Right lobe of liver (tissue), 6 donors: ENCODE results near the gene COX6B1. TPM values are rescaled to one million over a fixed set of nuclear protein-coding genes. Genes with fewer than 3 reads are reported as not detected.

Source experiments
- ATAC-seq, 4 donors: fragments of 200-7000 bp; cut with Tn5 transposase; one replicate each; pipeline ENCODE4 v1.9.1; 2020; ENCODE audit warnings: mild to moderate bottlenecking in 4 of 4, moderate library complexity in 4 of 4
- DNase-seq, 3 donors: peaks; one replicate each; pipeline ENCODE4 v3.0.0-alpha.2; 2020
- H3K27ac ChIP-seq, 3 donors: fragments of 200-600 bp; one replicate each; pipeline ENCODE4 v1.8.0; 2022
- H3K27me3 ChIP-seq, 2 donors: fragments of 200-600 bp; one replicate each; pipeline ENCODE4 v1.8.0; 2022
- H3K36me3 ChIP-seq, 4 donors: fragments of 200-600 bp; sonication (generic) in 1 of 4; one replicate each; pipeline versions ENCODE4 v1.5.1 to v1.8.0; 2017 to 2022; ENCODE audit warnings: control low read depth in 1 of 4
- H3K4me1 ChIP-seq, 4 donors: fragments of 200-600 bp; sonication (generic) in 1 of 4; one replicate each; pipeline versions ENCODE4 v1.5.1 to v1.8.0; 2017 to 2022; ENCODE audit warnings: control low read depth in 1 of 4
- H3K4me3 ChIP-seq, 3 donors: fragments of 200-600 bp; one replicate each; pipeline ENCODE4 v1.8.0; 2022
- H3K9me3 ChIP-seq, 4 donors: fragments of 200-600 bp; sonication (generic) in 1 of 4; one replicate each; pipeline versions ENCODE4 v1.5.1 to v1.8.0; 2017 to 2022; ENCODE audit warnings: control low read depth in 1 of 4
- POLR2A ChIP-seq: fragments of 450-650 bp; IDR thresholded peaks from one replicate; pipeline ENCODE4 v1.6.1; 2017; ENCODE audit warnings: antibody characterized with exemption, mild to moderate bottlenecking
- WGBS: methylation state at CpG from one replicate; pipeline ENCODE4 v1.1.6; 2018; ENCODE audit warnings: low coverage, low lambda C conversion rate; ENCODE audit not compliant: insufficient coverage; ENCODE audit errors: missing lambda C conversion rate; 5-methylcytosine and 5-hydroxymethylcytosine counted together
- intact Hi-C, 2 donors: fragments of 100-400 bp; cut with DNase I; formaldehyde crosslinking; loops; one replicate each; pipeline versions ENCODE4 v1.11.2 to v1.14.1; 2022
- total RNA-seq, 6 experiments: library from RNA; depleted of rRNA in 2 of 6; stranded (reverse); fragments of >200 nt in 2 of 6; fragmentation: NEBNext Ultra II Directional in 3 of 6; extraction: Animal tissue kit (Norgen Biotek cat#: 25700) in 3 of 6; gene quantifications; one replicate each; pipeline versions ENCODE4 v1.1.0 to v1.2.4, GENCODE V29; 2016 to 2023
- TF ChIP-seq, protein P1 (sequence below), 4 donors: fragments of 200-600 bp in 3 of 4; fragments of 450-650 bp in 1 of 4; IDR thresholded peaks; one replicate each; pipeline versions ENCODE4 v1.5.1 to v1.8.0; 2016 to 2022; ENCODE audit warnings: antibody characterized with exemption in 4 of 4, mild to moderate bottlenecking in 2 of 4
- donor health status: DM: no; HTN: yes; CAD: no.
- donor health status: DM: no; HTN: no; CAD: no.
- donor health status: DM: no; HTN: no; CAD: no.
- donor health status: DM: no; HTN: yes; CAD: no.
- donor health status: DM: no; HTN: yes; CAD: no.

COX6B1 gene
- total RNA-seq, 6 experiments from 2014 or later = 189 to 697 (median 228) TPM

DNA sequence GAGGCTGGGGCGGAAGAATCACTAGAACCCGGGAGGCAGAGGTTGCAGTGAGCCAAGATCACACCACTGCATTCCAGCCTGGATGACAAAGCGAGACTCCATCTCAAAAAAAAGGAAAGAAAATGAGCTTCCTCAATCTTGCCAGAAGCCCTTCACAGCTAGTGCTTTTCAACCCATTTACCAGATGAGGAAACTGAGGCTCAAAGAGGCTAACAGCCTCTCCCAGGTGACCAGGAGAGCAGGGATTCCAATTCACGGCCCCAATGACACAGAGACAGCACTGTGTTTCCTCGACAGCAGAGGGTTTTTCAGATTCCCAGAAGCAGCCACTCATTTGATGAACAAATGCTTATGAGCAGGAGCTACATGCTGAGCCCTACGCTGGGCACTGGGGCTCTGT is 21.4 kb downstream of the COX6B1 start:
- Histone ChIP-seq H3K4me3 (no peak overlapping the region), H3K27me3 (no peaks in the 10 kb centered on the region), H3K36me3 (no peaks in the 10 kb centered on the region), H3K4me1 (peaks cover 0 to 5% (median 0%) of the 10 kb centered on the region in 4 donors), H3K9me3 (no peaks in the 10 kb centered on the region), H3K27ac (no peak overlapping the region)
- intact Hi-C loops = no loop called here
- WGBS = 78% methylated on average over 4 of the region's 6 CpGs
- TF ChIP-seq POLR2A = no peak
- TF ChIP-seq, protein P1, sequence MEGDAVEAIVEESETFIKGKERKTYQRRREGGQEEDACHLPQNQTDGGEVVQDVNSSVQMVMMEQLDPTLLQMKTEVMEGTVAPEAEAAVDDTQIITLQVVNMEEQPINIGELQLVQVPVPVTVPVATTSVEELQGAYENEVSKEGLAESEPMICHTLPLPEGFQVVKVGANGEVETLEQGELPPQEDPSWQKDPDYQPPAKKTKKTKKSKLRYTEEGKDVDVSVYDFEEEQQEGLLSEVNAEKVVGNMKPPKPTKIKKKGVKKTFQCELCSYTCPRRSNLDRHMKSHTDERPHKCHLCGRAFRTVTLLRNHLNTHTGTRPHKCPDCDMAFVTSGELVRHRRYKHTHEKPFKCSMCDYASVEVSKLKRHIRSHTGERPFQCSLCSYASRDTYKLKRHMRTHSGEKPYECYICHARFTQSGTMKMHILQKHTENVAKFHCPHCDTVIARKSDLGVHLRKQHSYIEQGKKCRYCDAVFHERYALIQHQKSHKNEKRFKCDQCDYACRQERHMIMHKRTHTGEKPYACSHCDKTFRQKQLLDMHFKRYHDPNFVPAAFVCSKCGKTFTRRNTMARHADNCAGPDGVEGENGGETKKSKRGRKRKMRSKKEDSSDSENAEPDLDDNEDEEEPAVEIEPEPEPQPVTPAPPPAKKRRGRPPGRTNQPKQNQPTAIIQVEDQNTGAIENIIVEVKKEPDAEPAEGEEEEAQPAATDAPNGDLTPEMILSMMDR (IDR thresholded peaks at IDR 0.05) = no peak
- DNase-seq (no peak), ATAC-seq (no peak)

DNA sequence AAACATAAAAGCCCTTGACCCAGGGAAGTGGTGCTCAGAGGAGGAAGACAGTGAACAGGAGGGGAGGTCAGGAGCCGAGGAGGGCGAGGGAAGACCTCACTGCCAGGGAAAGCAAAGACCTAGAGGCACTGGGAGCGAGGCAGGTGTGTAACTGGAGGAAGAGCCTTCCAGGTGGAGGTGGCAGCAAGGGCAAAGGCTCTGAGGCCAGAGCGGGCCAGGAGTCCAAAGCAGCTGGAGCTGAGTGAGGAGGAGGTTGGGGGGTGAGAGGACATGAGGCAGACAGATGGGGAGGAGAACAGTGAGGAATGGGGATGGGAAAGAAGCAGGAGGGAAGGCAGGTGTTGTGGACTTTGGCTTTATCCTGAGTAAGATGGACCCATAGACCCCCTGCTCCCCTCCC is 21.9 kb downstream of the COX6B1 start:
- intact Hi-C loops = no loop called here
- Histone ChIP-seq H3K36me3 (no peaks in the 10 kb centered on the region), H3K27me3 (no peaks in the 10 kb centered on the region), H3K9me3 (no peaks in the 10 kb centered on the region), H3K4me1 (peaks cover 0 to 5% (median 0%) of the 10 kb centered on the region in 4 donors), H3K4me3 (no peak overlapping the region), H3K27ac (no peak overlapping the region)
- WGBS = 51% methylated on average over 4 of the region's 4 CpGs
- DNase-seq = no peak
- TF ChIP-seq, protein P1 (IDR thresholded peaks at IDR 0.05) = no peak
- TF ChIP-seq POLR2A = no peak
- no peak for ATAC-seq

DNA sequence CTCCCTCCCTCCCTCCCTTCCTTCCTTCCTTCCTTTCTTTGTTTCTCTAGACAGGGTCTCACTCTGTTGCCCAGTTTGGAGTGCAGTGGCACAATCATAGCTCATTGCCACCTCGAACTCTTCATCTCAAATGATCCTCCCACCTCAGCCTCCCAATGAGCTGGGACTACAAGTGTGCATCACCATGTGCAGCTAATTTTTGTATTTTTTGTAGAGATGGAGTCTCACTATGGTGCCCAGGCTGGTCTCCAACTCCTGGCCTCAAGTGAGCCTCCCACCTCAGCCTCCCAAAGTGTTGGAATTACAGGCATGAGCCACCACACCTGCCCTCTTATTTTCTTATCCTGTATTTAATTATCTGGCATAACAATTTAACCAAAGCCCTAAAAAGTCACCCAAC is 22.6 kb downstream of the COX6B1 start:
- TF ChIP-seq POLR2A = no peak
- TF ChIP-seq, protein P1 (IDR thresholded peaks at IDR 0.05) = no peak
- no peak for ATAC-seq
- intact Hi-C loops = no loop called here
- no peak overlapping the region for H3K27ac ChIP-seq
- WGBS = 80% methylated on average over 1 of the region's 1 CpG
- no peaks in the 10 kb centered on the region for H3K36me3 ChIP-seq
- no peaks in the 10 kb centered on the region for H3K9me3 ChIP-seq
- DNase-seq = no peak
- H3K4me3 ChIP-seq = no peak overlapping the region
- peaks cover 0 to 5% (median 0%) of the 10 kb centered on the region in 4 donors for H3K4me1 ChIP-seq
- H3K27me3 ChIP-seq = no peaks in the 10 kb centered on the region

DNA sequence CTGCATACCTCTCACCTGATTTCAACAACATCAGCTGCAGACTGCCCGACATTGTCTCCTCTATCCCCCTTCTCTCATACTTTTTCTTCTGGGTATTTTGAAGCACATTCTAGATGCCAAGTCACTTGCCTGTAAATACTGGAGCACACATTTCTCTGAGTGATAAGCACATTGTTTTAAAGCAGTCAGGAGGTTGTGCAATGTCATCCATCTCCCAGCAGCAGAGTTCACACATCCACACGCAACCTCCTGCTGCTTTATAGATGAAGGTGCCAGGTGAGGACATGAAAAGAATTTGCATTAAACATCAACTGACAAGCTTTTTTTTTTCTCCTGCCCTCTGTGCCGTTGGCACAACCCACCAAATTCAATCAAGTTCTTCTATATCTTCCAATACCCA is 23.7 kb downstream of the COX6B1 start:
- Histone ChIP-seq H3K4me1 (peaks cover 0 to 5% (median 0%) of the 10 kb centered on the region in 4 donors), H3K4me3 (no peak overlapping the region), H3K36me3 (no peaks in the 10 kb centered on the region), H3K27ac (no peak overlapping the region), H3K27me3 (no peaks in the 10 kb centered on the region), H3K9me3 (no peaks in the 10 kb centered on the region)
- intact Hi-C loops = no loop called here
- DNase-seq (no peak), ATAC-seq (peak in 3 of 4 donors; percentile 31 to 67 (median 65))
- TF ChIP-seq, protein P1 (IDR thresholded peaks at IDR 0.05) = no peak
- TF ChIP-seq POLR2A = no peak
- WGBS = 11% methylated on average over 3 of the region's 3 CpGs
